ENCODE data around the gene GMDS. TPM values are rescaled to one million over a fixed set of nuclear protein-coding genes. Genes with fewer than 3 reads are reported as not detected.

GMDS gene
- total and polyA plus RNA-seq, 2 of the 8 experiments (the other 6 are each of a cell fraction or from before 2014, with no cell fraction given): 16.8 to 50.0 TPM

- no peak overlapping the region for H3K56ac ChIP-seq (replicated peaks; ENCODE audit: insufficient read length, low read depth, low read length)
- H2AK5ac ChIP-seq (ENCODE audit: low read depth, low read length): peak overlapping the region; percentile 33; the same call in 1 of the 2 replicates
- H2AFZ ChIP-seq (ENCODE audit: low read length): no peak overlapping the region
- no peaks in the 10 kb centered on the region; the same call in 1 of the 2 replicates for H3K23me2 ChIP-seq (ENCODE audit: low read depth, low read length)
- no peaks in the 10 kb centered on the region for H3K36me3 ChIP-seq (ENCODE audit: control insufficient read depth in 2 of 4, insufficient read depth in 4 of 4, low read length in 3 of 4)
- DNase-seq (ENCODE audit: low read depth in 1 of 2, low spot score in 2 of 2) (no peak), FAIRE-seq (no peak)
- H4K91ac ChIP-seq (replicated peaks; ENCODE audit: insufficient read length, low read length): no peak overlapping the region
- no peak overlapping the region for H2BK20ac ChIP-seq (ENCODE audit: low read length)
- H3K27ac ChIP-seq (ENCODE audit: low read depth, low read length): no peak overlapping the region
- no peaks in the 10 kb centered on the region for H3K9me3 ChIP-seq (ENCODE audit: insufficient read depth in 2 of 2, low read depth in 1 of 2, low read length in 1 of 2)
- H2BK5ac ChIP-seq (ENCODE audit: low read depth, low read length): no peak overlapping the region
- no peak overlapping the region for H3K14ac ChIP-seq (ENCODE audit: insufficient read length)
- no peaks in the 10 kb centered on the region for H3K27me3 ChIP-seq (replicated peaks in 1 of 4; ENCODE audit: control insufficient read depth in 3 of 4, extremely low read depth in 1 of 4, insufficient read depth in 3 of 4, low read length in 3 of 4)
- no peak overlapping the region for H3K4ac ChIP-seq (replicated peaks; ENCODE audit: insufficient read length, low read depth, low read length)
- H3K9ac ChIP-seq (replicated peaks in 1 of 4; ENCODE audit: extremely low read depth in 1 of 4, low read depth in 3 of 4, low read length in 3 of 4): no peak overlapping the region; a peak in 1 of 7 replicates
- no peak overlapping the region for H3K4me3 ChIP-seq (ENCODE audit: extremely low read depth in 1 of 4, insufficient read depth in 2 of 4, low read depth in 3 of 4, low read length in 4 of 4)
- no peak overlapping the region for H2BK12ac ChIP-seq (ENCODE audit: low read depth, low read length)
- peaks cover 0 to 9% of the 10 kb centered on the region in 2 experiments; a peak in 2 of 4 replicates for H3K79me2 ChIP-seq (ENCODE audit: control insufficient read depth in 1 of 2, insufficient read depth in 2 of 2, low read length in 2 of 2)
- no peak for TF ChIP-seq RAD21 (IDR thresholded peaks at IDR 0.05 in 1 of 2, conservative IDR thresholded peaks at IDR 0.05 in 1 of 2; ENCODE audit: low read depth in 2 of 2, low read length in 2 of 2)
- no peak for TF ChIP-seq TCF12 (IDR thresholded peaks at IDR 0.05; ENCODE audit: low read depth, low read length)
- H3K4me2 ChIP-seq (ENCODE audit: insufficient read depth in 1 of 2, low read depth in 2 of 2, low read length in 2 of 2): no peak overlapping the region
- CTCF ChIA-PET (ENCODE audit: partially characterized antibody): interaction anchor here (0.7 to 1.4 kb wide), 3 partner anchors 24 to 513 kb away, joined by 3 to 4 read pairs (median 3); no protein-coding TSS in a partner anchor
- no peak overlapping the region for H2BK15ac ChIP-seq (ENCODE audit: low read length)
- peaks cover 2% of the 10 kb centered on the region; the same call in 1 of the 2 replicates for H3K79me1 ChIP-seq (ENCODE audit: low read depth, low read length)
- H3K23ac ChIP-seq (ENCODE audit: insufficient read length): no peak overlapping the region
- no peak overlapping the region for H4K5ac ChIP-seq (ENCODE audit: insufficient read length, low read depth, low read length)
- no peaks in the 10 kb centered on the region for H3K4me1 ChIP-seq (replicated peaks in 1 of 4; ENCODE audit: control insufficient read depth in 3 of 4, insufficient read depth in 4 of 4, low read length in 3 of 4)
- H2BK120ac ChIP-seq (replicated peaks; ENCODE audit: low read depth, low read length): no peak overlapping the region
- POLR2A ChIA-PET (ENCODE audit: partially characterized antibody): no interaction called here
- 95% methylated on average over 7 of the region's 7 CpGs; no CpG with 5 or more reads in 1 of the 2 experiments for WGBS, 2 experiments (ENCODE audit: extremely low coverage in 1 of 2, insufficient coverage in 1 of 2, insufficient read length in 1 of 2, insufficient replicate concordance in 2 of 2, low coverage in 1 of 2, low lambda C conversion rate in 2 of 2, missing lambda C conversion rate in 1 of 2)
- no peaks in the 10 kb centered on the region for H4K20me1 ChIP-seq (replicated peaks in 1 of 2; ENCODE audit: control insufficient read depth in 1 of 2, insufficient read depth in 2 of 2, low read length in 2 of 2)
- H4K8ac ChIP-seq (ENCODE audit: extremely low read depth, insufficient read depth, low read length): no peak overlapping the region
- H3K18ac ChIP-seq (ENCODE audit: extremely low read depth, low read length): no peak overlapping the region
Measured at GRCh38 chr6:2184700-2185455, 60.5 kb downstream of the GMDS start.
